HG03108 (cell line): ENCODE results near the gene WDR70.
"Not testable (repeated sequence)": the region's sequence is repeated elsewhere in the genome, so short reads cannot be mapped to it uniquely, and the experiment has no call there.

Experiments used
- ATAC-seq: cut with Tn5 transposase; IDR thresholded peaks from one replicate; pipeline ENCODE4 v1.9.1; 2021; ENCODE audit warnings: moderate library complexity; ENCODE audit not compliant: unreplicated experiment

The WDR70 gene

GRCh38 chr5:37379100-37379628 is at the start of gene WDR70:
WDR70 (plus strand) TSS chr5:37379318; CDS start chr5:37379368, 50 bp downstream.
- peak; percentile 100 for ATAC-seq

GRCh38 chr5:37334754-37335153 is 44.4 kb upstream of the WDR70 start:
- ATAC-seq, result not testable (repeated sequence)

- not testable (repeated sequence) for ATAC-seq
These were observed 36.4 kb upstream of the WDR70 start for GRCh38 chr5:37342741-37343140.

GRCh38 chr5:37355161-37355560 is 24.0 kb upstream of the WDR70 start:
- ATAC-seq, result no peak

GRCh38 chr5:37370550-37370863 is 8.6 kb upstream of the WDR70 start:
- no peak for ATAC-seq

GRCh38 chr5:37370864-37371726 is 8.0 kb upstream of the WDR70 start, which contains the start of gene NUP155:
NUP155 (minus strand) TSS chr5:37371106; CDS start chr5:37370977, 129 bp downstream.
- peak; percentile 96 for ATAC-seq

- no peak for ATAC-seq
These were observed 4.0 kb upstream of the WDR70 start for GRCh38 chr5:37375091-37375490.

GRCh38 chr5:37378066-37378465 is 1.1 kb upstream of the WDR70 start:
- ATAC-seq, result not testable (repeated sequence)

- no peak for ATAC-seq
These were observed 12.5 kb downstream of the WDR70 start for GRCh38 chr5:37391591-37391990.

- no peak for ATAC-seq
These were observed 17.2 kb downstream of the WDR70 start for GRCh38 chr5:37396352-37396751.

GRCh38 chr5:37400501-37400900 is 21.4 kb downstream of the WDR70 start:
- no peak for ATAC-seq

GRCh38 chr5:37412515-37412914 is 33.4 kb downstream of the WDR70 start:
- no peak for ATAC-seq

- not testable (repeated sequence) for ATAC-seq
These were observed 36.3 kb downstream of the WDR70 start for GRCh38 chr5:37415456-37415855.

- no peak for ATAC-seq
These were observed 38.2 kb downstream of the WDR70 start for GRCh38 chr5:37417347-37417746.

GRCh38 chr5:37424441-37424840 is 45.3 kb downstream of the WDR70 start:
- ATAC-seq, result no peak

GRCh38 chr5:37428044-37428443 is 48.9 kb downstream of the WDR70 start:
- ATAC-seq, result no peak

GRCh38 chr5:37435261-37435660 is 56.1 kb downstream of the WDR70 start:
- no peak for ATAC-seq

- no peak for ATAC-seq
These were observed 57.2 kb downstream of the WDR70 start for GRCh38 chr5:37436146-37436934.

- no peak for ATAC-seq
These were observed 58.6 kb downstream of the WDR70 start for GRCh38 chr5:37437711-37438110.

- ATAC-seq, result not testable (repeated sequence)
These were observed 66.7 kb downstream of the WDR70 start for GRCh38 chr5:37445783-37446182.

- no peak for ATAC-seq
These were observed 69.8 kb downstream of the WDR70 start for GRCh38 chr5:37448941-37449340.

- not testable (repeated sequence) for ATAC-seq
These were observed 72.9 kb downstream of the WDR70 start for GRCh38 chr5:37451991-37452390.
